SJCRH30 (cell line): ENCODE data around the gene HAP1. TPM values are rescaled to one million over a fixed set of nuclear protein-coding genes. Genes with fewer than 3 reads are reported as not detected.
"Not testable (repeated sequence)": the region's sequence is repeated elsewhere in the genome, so short reads cannot be mapped to it uniquely, and the experiment has no call there.

Source experiments
- DNase-seq, 2 experiments: peaks; one replicate each; pipeline ENCODE4 v3.0.0-alpha.2; 2015 to 2020
- H3K27ac ChIP-seq: fragments of 250-450 bp; sonication (Bioruptor Pico); 2 replicates; pipeline ENCODE4 v1.5.1; 2020; ENCODE audit warnings: mild to moderate bottlenecking, moderate library complexity
- H3K27me3 ChIP-seq: fragments of 250-450 bp; sonication (Bioruptor Pico); 2 replicates; pipeline ENCODE4 v1.5.1; 2020; ENCODE audit warnings: mild to moderate bottlenecking, moderate library complexity
- H3K36me3 ChIP-seq: fragments of 250-450 bp; sonication (Bioruptor Pico); 2 replicates; pipeline ENCODE4 v1.5.1; 2020; ENCODE audit warnings: mild to moderate bottlenecking, moderate library complexity
- H3K4me1 ChIP-seq: fragments of 250-450 bp; sonication (Bioruptor Pico); 2 replicates; pipeline ENCODE4 v1.5.1; 2020; ENCODE audit warnings: mild to moderate bottlenecking, moderate library complexity
- H3K4me3 ChIP-seq: fragments of 250-450 bp; sonication (Bioruptor Pico); 2 replicates; pipeline ENCODE4 v1.5.1; 2020; ENCODE audit warnings: mild to moderate bottlenecking, moderate library complexity
- H3K9me3 ChIP-seq: fragments of 250-450 bp; sonication (Bioruptor Pico); replicated peaks from 2 replicates; pipeline ENCODE4 v1.5.1; 2020; ENCODE audit warnings: mild to moderate bottlenecking, moderate library complexity
- total RNA-seq: library from RNA; depleted of rRNA; stranded (reverse); fragments of >200 nt; shearing (Covaris generic); gene quantifications from 2 replicates; pipeline ENCODE4 v1.2.3, GENCODE V29; 2014; rRNA removed

Gene HAP1
- total RNA-seq, 1 experiment from 2014 or later = 0.10 TPM

- Histone ChIP-seq H3K27ac (no peak overlapping the region), H3K4me3 (no peak overlapping the region), H3K9me3 (no peaks in the 10 kb centered on the region), H3K36me3 (no peaks in the 10 kb centered on the region), H3K27me3 (peaks cover 5% of the 10 kb centered on the region; the same call in 1 of the 2 replicates), H3K4me1 (no peaks in the 10 kb centered on the region)
- DNase-seq = peak in 1 of 2 experiments; percentile 50
Observed at GRCh38 chr17:41680426-41681040, 53.9 kb downstream of the HAP1 start.

DNA sequence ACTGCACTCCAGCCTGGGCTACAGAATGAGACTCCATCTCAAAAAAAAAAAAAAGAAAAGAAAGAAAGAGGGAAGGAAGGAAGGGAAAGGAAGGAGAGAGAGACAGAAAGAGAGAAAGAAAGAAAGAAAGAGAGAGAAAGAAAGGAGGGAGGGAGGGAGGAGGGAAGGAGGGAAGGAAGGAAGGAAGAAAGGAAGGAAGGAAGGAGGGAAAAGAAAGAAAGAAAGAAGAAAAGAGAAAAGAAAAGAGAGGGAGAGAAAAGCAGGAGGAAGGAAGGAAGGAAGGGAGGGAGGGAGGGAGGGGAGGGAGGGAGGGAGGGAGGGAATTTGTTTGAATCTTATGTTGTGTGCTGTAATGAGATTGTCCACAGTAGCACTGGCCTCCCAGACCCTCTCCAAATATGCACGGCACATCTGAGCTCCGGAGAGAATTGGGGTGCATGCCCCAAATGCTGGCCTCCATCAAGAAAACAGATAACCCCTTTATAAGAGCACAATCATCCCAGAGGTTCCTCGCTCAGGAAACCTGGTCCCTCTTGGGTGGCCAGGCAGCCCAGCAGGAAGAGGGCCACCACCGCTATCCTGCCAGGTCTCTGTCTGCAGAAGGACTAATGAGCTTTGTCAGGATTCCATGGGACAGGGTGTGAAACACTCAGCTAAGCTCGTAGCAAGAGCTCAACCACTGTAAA lies 54.6 kb downstream of the HAP1 start:
- H3K4me3 ChIP-seq = no peak overlapping the region
- H3K9me3 ChIP-seq = no peaks in the 10 kb centered on the region
- no peaks in the 10 kb centered on the region for H3K36me3 ChIP-seq
- H3K27ac ChIP-seq = no peak overlapping the region
- DNase-seq = no peak
- H3K4me1 ChIP-seq = no peaks in the 10 kb centered on the region
- peaks cover 5% of the 10 kb centered on the region; the same call in 1 of the 2 replicates for H3K27me3 ChIP-seq

DNA sequence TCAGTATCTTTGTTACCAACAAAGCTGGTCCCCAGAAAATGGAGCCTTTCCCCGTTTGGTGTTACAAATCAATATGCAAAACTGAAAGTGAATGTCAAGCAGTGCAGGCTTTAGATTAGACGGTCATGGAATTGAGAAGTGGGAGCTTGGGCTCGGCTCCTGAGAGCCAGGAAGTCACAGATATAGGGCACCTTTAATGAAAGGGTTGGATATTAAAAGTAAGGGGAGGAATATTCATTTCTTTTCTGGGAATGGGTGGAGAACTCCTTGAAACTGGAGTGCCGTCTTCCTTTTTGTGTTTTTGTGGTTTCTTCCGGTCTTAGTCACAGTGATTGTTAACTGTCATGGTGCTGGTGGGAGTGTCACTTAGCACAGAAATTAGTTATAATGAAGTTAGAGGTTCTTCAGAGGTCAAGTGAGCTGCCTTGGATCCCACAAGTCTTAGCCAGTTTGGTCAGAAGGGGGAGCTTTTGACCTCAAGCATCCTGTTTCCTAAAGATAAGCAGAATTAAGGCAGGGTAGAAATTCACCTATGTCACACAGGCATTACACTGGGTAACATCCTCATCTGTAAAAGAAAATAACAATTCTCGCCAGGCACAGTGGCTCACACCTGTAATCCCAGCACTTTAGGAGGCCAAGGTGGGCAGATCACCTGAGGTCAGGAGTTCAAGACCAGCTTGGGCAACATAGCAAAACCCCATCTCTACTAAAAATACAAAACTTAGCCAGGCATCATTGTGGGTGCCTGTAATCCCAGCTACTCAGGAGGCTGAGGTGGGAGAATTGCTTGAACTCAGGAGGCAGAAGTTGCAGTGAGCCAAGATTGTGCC lies 55.3 kb downstream of the HAP1 start:
- Histone ChIP-seq H3K27ac (no peak overlapping the region), H3K36me3 (no peaks in the 10 kb centered on the region), H3K27me3 (peaks cover 5% of the 10 kb centered on the region; the same call in 1 of the 2 replicates), H3K4me3 (no peak overlapping the region), H3K4me1 (no peaks in the 10 kb centered on the region), H3K9me3 (no peaks in the 10 kb centered on the region)
- DNase-seq = no peak

DNA sequence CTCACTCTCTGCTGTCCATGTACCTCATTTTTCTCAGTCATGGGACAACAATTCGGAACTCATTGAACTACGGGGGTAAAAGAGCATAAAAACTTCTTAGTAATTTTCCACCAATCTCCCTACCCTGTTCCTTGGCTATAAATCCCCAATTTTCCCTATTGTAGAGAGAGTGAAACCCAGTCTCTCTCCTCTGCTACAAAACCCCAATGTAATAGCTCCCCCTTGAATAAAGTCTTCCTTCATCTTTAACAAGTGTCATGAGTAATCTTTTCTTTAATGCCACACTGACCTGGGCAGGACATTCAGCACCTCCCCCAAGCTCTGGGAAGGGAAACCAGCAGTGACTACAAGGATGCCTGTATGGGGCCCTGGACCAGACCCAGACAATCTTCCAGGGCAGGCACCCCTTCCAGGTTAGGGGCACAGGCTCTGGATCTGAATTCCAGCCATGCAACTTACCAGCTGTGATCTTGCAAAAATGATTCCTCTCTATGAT lies 56.0 kb downstream of the HAP1 start:
- no peaks in the 10 kb centered on the region for H3K36me3 ChIP-seq
- no peaks in the 10 kb centered on the region for H3K9me3 ChIP-seq
- H3K27me3 ChIP-seq = peaks cover 5% of the 10 kb centered on the region; the same call in 1 of the 2 replicates
- H3K4me1 ChIP-seq = no peaks in the 10 kb centered on the region
- DNase-seq = no peak
- no peak overlapping the region for H3K4me3 ChIP-seq
- no peak overlapping the region for H3K27ac ChIP-seq

GRCh38 chr17:41676058-41676419 lies 58.4 kb downstream of the HAP1 start:
- Histone ChIP-seq H3K27ac (no peak overlapping the region), H3K36me3 (no peaks in the 10 kb centered on the region), H3K27me3 (peaks cover 5% of the 10 kb centered on the region; the same call in 1 of the 2 replicates), H3K4me3 (no peak overlapping the region), H3K9me3 (no peaks in the 10 kb centered on the region), H3K4me1 (no peaks in the 10 kb centered on the region)
- DNase-seq = no peak

GRCh38 chr17:41675157-41676057 lies 59.0 kb downstream of the HAP1 start:
- not testable (repeated sequence) for H3K4me1 ChIP-seq, DNase-seq, H3K9me3 ChIP-seq, H3K36me3 ChIP-seq, H3K27ac ChIP-seq, H3K27me3 ChIP-seq, H3K4me3 ChIP-seq

Other genes starting within 250 kb of the HAP1 start
- not detected in 2 replicates for gene KRT36, start 244.7 kb downstream of the HAP1 start, total RNA-seq
- 0.30 TPM in 1 of 2 replicates, not detected in the other for gene KRT13, start 229.0 kb downstream of the HAP1 start, total RNA-seq
- gene KRT15, start 215.8 kb downstream of the HAP1 start, total RNA-seq = 0.08 TPM in 1 of 2 replicates, not detected in the other
- 0.25 TPM in 1 of 2 replicates, not detected in the other for gene KRT19, start 206.3 kb downstream of the HAP1 start, total RNA-seq
- gene KRT9, start 162.6 kb downstream of the HAP1 start, total RNA-seq = not detected in 2 replicates
- not detected in 2 replicates for gene KRT14, start 147.7 kb downstream of the HAP1 start, total RNA-seq
- gene KRT16, start 121.9 kb downstream of the HAP1 start, total RNA-seq = 0.08 TPM in 1 of 2 replicates, not detected in the other
- 134 and 149 TPM in 2 replicates for gene KRT17, start 110.1 kb downstream of the HAP1 start, total RNA-seq
- 107 and 142 TPM in 2 replicates for gene EIF1, start 45.8 kb downstream of the HAP1 start, total RNA-seq
- gene GAST, start 22.3 kb downstream of the HAP1 start, total RNA-seq = not detected in 2 replicates
- 1.2 and 1.7 TPM in 2 replicates for gene JUP, start 52.1 kb upstream of the HAP1 start, total RNA-seq
- gene P3H4, start 77.3 kb upstream of the HAP1 start, total RNA-seq = 15.7 and 16.9 TPM in 2 replicates
- 61.4 and 72.2 TPM in 2 replicates for gene FKBP10, start 78.4 kb upstream of the HAP1 start, total RNA-seq
- gene NT5C3B, start 101.6 kb upstream of the HAP1 start, total RNA-seq = 115 and 120 TPM in 2 replicates
- gene KLHL10, start 103.2 kb upstream of the HAP1 start, total RNA-seq = not detected in 2 replicates
- 22.4 and 23.8 TPM in 2 replicates for gene KLHL11, start 130.8 kb upstream of the HAP1 start, total RNA-seq
- 137 and 141 TPM in 2 replicates for gene ACLY, start 184.3 kb upstream of the HAP1 start, total RNA-seq
- gene ODAD4, start 196.0 kb upstream of the HAP1 start, total RNA-seq = 0.15 and 0.24 TPM in 2 replicates
- gene CNP, start 232.2 kb upstream of the HAP1 start, total RNA-seq = 101 and 105 TPM in 2 replicates